Spleen (tissue), 11 donors: Measurements from ENCODE around the gene NEDD4L. TPM values are rescaled to one million over a fixed set of nuclear protein-coding genes. Genes with fewer than 3 reads are reported as not detected.

ENCODE experiments used
- DNase-seq: peaks from one replicate; pipeline ENCODE4 v3.0.0-alpha.2; 2020
- H3K27ac ChIP-seq, 8 donors: fragments of 200-600 bp; sonication (generic) in 7 of 8; 1 replicate in 4 of 8; 2 replicates in 4 of 8; pipeline versions ENCODE4 v1.5.0 to v1.8.0; 2016 to 2021; ENCODE audit warnings: inconsistent platforms in 4 of 8, mild to moderate bottlenecking in 4 of 8, moderate library complexity in 1 of 8
- H3K27me3 ChIP-seq, 7 donors: fragments of 200-600 bp; sonication (generic) in 6 of 7; replicated peaks in 1 of 7; 1 replicate in 4 of 7; 2 replicates in 3 of 7; pipeline versions ENCODE4 v1.5.0 to v1.8.0; 2016 to 2021; ENCODE audit warnings: inconsistent platforms in 3 of 7, mild to moderate bottlenecking in 1 of 7
- H3K36me3 ChIP-seq, 6 donors: fragments of 200-600 bp; sonication (generic) in 5 of 6; 1 replicate in 4 of 6; 2 replicates in 2 of 6; pipeline versions ENCODE4 v1.5.0 to v1.8.0; 2016 to 2021; ENCODE audit warnings: inconsistent platforms in 2 of 6
- H3K4me1 ChIP-seq, 6 donors: fragments of 200-600 bp; sonication (generic) in 5 of 6; 1 replicate in 3 of 6; 2 replicates in 3 of 6; pipeline versions ENCODE4 v1.5.0 to v1.8.0; 2016 to 2021; ENCODE audit warnings: inconsistent platforms in 3 of 6
- H3K4me3 ChIP-seq, 8 donors: fragments of 200-600 bp; sonication (generic) in 7 of 8; 1 replicate in 4 of 8; 2 replicates in 4 of 8; pipeline versions ENCODE4 v1.5.0 to v1.8.0; 2016 to 2021; ENCODE audit warnings: inconsistent platforms in 4 of 8, mild to moderate bottlenecking in 4 of 8, moderate library complexity in 2 of 8
- H3K9me3 ChIP-seq, 8 donors: fragments of 200-600 bp; sonication (generic) in 7 of 8; 1 replicate in 4 of 8; 2 replicates in 4 of 8; pipeline versions ENCODE4 v1.5.0 to v1.8.0; 2016 to 2021; ENCODE audit warnings: inconsistent platforms in 4 of 8
- CTCF ChIP-seq, 11 experiments: fragments of 200-600 bp in 7 of 11; fragments of 450-650 bp in 4 of 11; sonication (generic) in 4 of 11; IDR thresholded peaks in 8 of 11; conservative IDR thresholded peaks in 3 of 11; 1 replicate in 7 of 11; 2 replicates in 4 of 11; pipeline versions ENCODE4 v1.4.0 to v1.8.0; 2016 to 2021; ENCODE audit warnings: antibody characterized with exemption in 11 of 11, inconsistent platforms in 4 of 11, mild to moderate bottlenecking in 1 of 11
- POLR2A ChIP-seq, 3 donors: fragments of 450-650 bp; IDR thresholded peaks; one replicate each; pipeline ENCODE4 v1.5.1; 2017; ENCODE audit warnings: antibody characterized with exemption in 3 of 3, mild to moderate bottlenecking in 1 of 3
- POLR2AphosphoS5 ChIP-seq, 3 donors: sonication (generic); formaldehyde crosslinking; IDR thresholded peaks; one replicate each; pipeline ENCODE4 v1.5.1; 2017; ENCODE audit warnings: antibody characterized with exemption in 3 of 3
- WGBS, 5 donors: extraction: QIAGEN DNeasy Blood & Tissue Kit in 3 of 5; methylation state at CpG; one replicate each; pipeline versions ENCODE4 v1.1.5 to v1.1.7; 2013 to 2018; 5-methylcytosine and 5-hydroxymethylcytosine counted together
- intact Hi-C: fragments of 100-400 bp; cut with DNase I; formaldehyde crosslinking; loops from one replicate; pipeline ENCODE4 v1.15.0; 2023; ENCODE audit warnings: low total_unique reads
- polyA plus RNA-seq, 3 donors: library from polyadenylated mRNA; stranded (reverse); fragments of 200-250 nt; gene quantifications; one replicate each; pipeline ENCODE4 v1.2.1, GENCODE V29; 2013
- total RNA-seq, 7 donors: library from RNA; depleted of rRNA in 3 of 7; stranded (reverse); fragments of >200 nt in 3 of 7; fragmentation: NEBNext Ultra II Directional in 4 of 7; extraction: Animal tissue kit (Norgen Biotek cat#: 25700) in 4 of 7; gene quantifications; one replicate each; pipeline versions ENCODE4 v1.1.0 to v1.2.1, GENCODE V29; 2016 to 2021
- donor health status: healthy with polysubstance abuse.
- donor health status: DM: no; HTN: no; CAD: no; lungs with moderate emphysema.
- donor health status: DM: no; HTN: no; CAD: no.
- donor health status: Bipolar disorder and iron deficiency.
- donor health status: healthy.
- donor health status: DM: no; HTN: no; CAD: no.
- donor health status: DM: yes; HTN: yes; CAD: no.

NEDD4L gene
- total and polyA plus RNA-seq, 10 donors: 8.7 to 26.9 (median 18.3) TPM

- 55 to 63% (median 57%) methylated on average over 3 of the region's 3 CpGs for WGBS, 5 donors
These were observed 259.3 kb downstream of the NEDD4L start for GRCh38 chr18:58303363-58303762.

GRCh38 chr18:58305792-58306191, 261.8 kb downstream of the NEDD4L start:
- Histone ChIP-seq H3K36me3 (no peaks in the 10 kb centered on the region), H3K4me3 (no peak overlapping the region), H3K9me3 (peaks cover 0 to 19% (median 18%) of the 10 kb centered on the region in 8 donors), H3K27me3 (no peaks in the 10 kb centered on the region), H3K27ac (no peak overlapping the region), H3K4me1 (no peaks in the 10 kb centered on the region)
- DNase-seq: no peak
- TF ChIP-seq CTCF (IDR thresholded peaks at IDR 0.05 in 8 of 11, conservative IDR thresholded peaks at IDR 0.05 in 3 of 11) (no peak), POLR2AphosphoS5 (IDR thresholded peaks at IDR 0.05) (no peak), POLR2A (IDR thresholded peaks at IDR 0.05) (no peak)
- WGBS, 5 donors: 94 to 96% (median 96%) methylated on average over 3 of the region's 3 CpGs
- intact Hi-C loops: no loop called here

More at GRCh38 chr18:58303363-58303762, 259.3 kb downstream of the NEDD4L start:
- intact Hi-C loops: no loop called here
- H3K4me3 ChIP-seq: no peak overlapping the region
- TF ChIP-seq CTCF (IDR thresholded peaks at IDR 0.05 in 8 of 11, conservative IDR thresholded peaks at IDR 0.05 in 3 of 11) (no peak), POLR2A (IDR thresholded peaks at IDR 0.05) (no peak), POLR2AphosphoS5 (IDR thresholded peaks at IDR 0.05) (no peak)
- no peak for DNase-seq
- H3K27me3 ChIP-seq: no peaks in the 10 kb centered on the region
- no peak overlapping the region for H3K27ac ChIP-seq
- H3K4me1 ChIP-seq: no peaks in the 10 kb centered on the region
- peaks cover 0 to 19% (median 18%) of the 10 kb centered on the region in 8 donors for H3K9me3 ChIP-seq
- H3K36me3 ChIP-seq: no peaks in the 10 kb centered on the region

- DNase-seq: no peak
- Histone ChIP-seq H3K27ac (no peak overlapping the region), H3K4me1 (no peaks in the 10 kb centered on the region), H3K4me3 (no peak overlapping the region), H3K36me3 (no peaks in the 10 kb centered on the region), H3K27me3 (no peaks in the 10 kb centered on the region), H3K9me3 (peaks cover 0 to 19% (median 18%) of the 10 kb centered on the region in 8 donors)
- intact Hi-C loops: no loop called here
- TF ChIP-seq POLR2A (IDR thresholded peaks at IDR 0.05) (no peak), CTCF (IDR thresholded peaks at IDR 0.05 in 8 of 11, conservative IDR thresholded peaks at IDR 0.05 in 3 of 11) (no peak), POLR2AphosphoS5 (IDR thresholded peaks at IDR 0.05) (no peak)
- WGBS, 5 donors: 79 to 93% (median 91%) methylated on average over 3 of the region's 3 CpGs
These were observed 263.4 kb downstream of the NEDD4L start for GRCh38 chr18:58307441-58307840.

GRCh38 chr18:58308463-58308862, 264.4 kb downstream of the NEDD4L start:
- H3K27me3 ChIP-seq: no peaks in the 10 kb centered on the region
- H3K4me3 ChIP-seq: no peak overlapping the region
- H3K4me1 ChIP-seq: no peaks in the 10 kb centered on the region
- H3K36me3 ChIP-seq: no peaks in the 10 kb centered on the region
- DNase-seq: no peak
- intact Hi-C loops: no loop called here
- H3K27ac ChIP-seq: no peak overlapping the region
- TF ChIP-seq CTCF (IDR thresholded peaks at IDR 0.05 in 8 of 11, conservative IDR thresholded peaks at IDR 0.05 in 3 of 11): no peak
- H3K9me3 ChIP-seq: peaks cover 0 to 19% (median 18%) of the 10 kb centered on the region in 8 donors
- 76 to 88% (median 85%) methylated on average over 8 of the region's 8 CpGs for WGBS, 5 donors
